ENCODE results near the gene HMGCLL1.

The HMGCLL1 gene

GRCh38 chr6:55438203-55438602 lies 140.8 kb downstream of the HMGCLL1 start:
- DNase-seq = no peak

GRCh38 chr6:55437141-55437540 lies 141.9 kb downstream of the HMGCLL1 start:
- DNase-seq = no peak

- no peak for DNase-seq
Measured at GRCh38 chr6:55433446-55434130, 145.4 kb downstream of the HMGCLL1 start.

- no peak for DNase-seq
Measured at GRCh38 chr6:55423933-55424332, 155.1 kb downstream of the HMGCLL1 start.

- DNase-seq = no peak
Measured at GRCh38 chr6:55410674-55411073, 168.3 kb downstream of the HMGCLL1 start.

- DNase-seq = no peak
Measured at GRCh38 chr6:55405474-55406235, 173.3 kb downstream of the HMGCLL1 start.

GRCh38 chr6:55399351-55399750 lies 179.6 kb downstream of the HMGCLL1 start:
- DNase-seq = no peak

GRCh38 chr6:55397986-55398385 lies 181.0 kb downstream of the HMGCLL1 start:
- DNase-seq = no peak

GRCh38 chr6:55395871-55396270 lies 183.1 kb downstream of the HMGCLL1 start:
- DNase-seq = no peak

- no peak for DNase-seq
Measured at GRCh38 chr6:55388211-55388610, 190.8 kb downstream of the HMGCLL1 start.

Data from NCI-H2029 (cell line).